Adrenal gland (tissue), 12 donors: Measurements from ENCODE around the gene UBR3. TPM values are rescaled to one million over a fixed set of nuclear protein-coding genes. Genes with fewer than 3 reads are reported as not detected.

Source experiments
- DNase-seq, 7 donors: peaks; one replicate each; pipeline ENCODE4 v3.0.0-alpha.2; 2019 to 2020
- H3K27ac ChIP-seq, 5 donors: fragments of 200-600 bp; sonication (generic) in 4 of 5; 1 replicate in 3 of 5; 2 replicates in 2 of 5; pipeline versions ENCODE4 v1.5.1 to v1.8.0; 2016 to 2020; ENCODE audit warnings: mild to moderate bottlenecking in 1 of 5
- H3K27me3 ChIP-seq: fragments of 200-600 bp; 2 replicates; pipeline ENCODE4 v1.8.0; 2021
- H3K36me3 ChIP-seq, 2 donors: fragments of 200-600 bp; replicated peaks in 1 of 2; 1 replicate in 1 of 2; 2 replicates in 1 of 2; pipeline versions ENCODE4 v1.5.1 to v1.8.0; 2018 to 2022
- H3K4me1 ChIP-seq, 2 donors: fragments of 200-600 bp; replicated peaks in 1 of 2; 1 replicate in 1 of 2; 2 replicates in 1 of 2; pipeline versions ENCODE4 v1.5.1 to v1.8.0; 2018 to 2021
- H3K4me3 ChIP-seq, 4 donors: fragments of 200-600 bp; sonication (generic) in 3 of 4; one replicate each; pipeline ENCODE4 v1.5.1; 2016 to 2018
- H3K9me3 ChIP-seq, 3 donors: fragments of 200-600 bp; sonication (generic) in 1 of 3; replicated peaks in 1 of 3; 1 replicate in 2 of 3; 2 replicates in 1 of 3; pipeline versions ENCODE4 v1.5.1 to v1.8.0; 2016 to 2021
- POLR2A ChIP-seq, 2 donors: fragments of 450-650 bp; IDR thresholded peaks; one replicate each; pipeline ENCODE4 v1.6.1; 2017; ENCODE audit warnings: antibody characterized with exemption in 2 of 2, mild to moderate bottlenecking in 2 of 2, moderate library complexity in 1 of 2
- WGBS, 4 donors: extraction: QIAGEN DNeasy Blood & Tissue Kit in 2 of 4; methylation state at CpG; one replicate each; pipeline versions ENCODE4 v1.1.5 to v1.1.7; 2013 to 2017; 5-methylcytosine and 5-hydroxymethylcytosine counted together
- intact Hi-C, 2 donors: fragments of 100-400 bp; cut with DNase I; formaldehyde crosslinking; loops; one replicate each; pipeline versions ENCODE4 v1.14.1 to v1.15.0; 2022 to 2023
- polyA plus RNA-seq, 3 donors: library from polyadenylated mRNA; stranded (reverse); fragments of 200-250 nt in 2 of 3; fragments of 350-450 nt in 1 of 3; fragmentation: Illumina TruSeq in 1 of 3; extraction: RNeasy Lipid Tissue Mini Kit (QIAGEN cat#74804) in 1 of 3; gene quantifications; one replicate each; pipeline ENCODE4 v1.2.3, GENCODE V29; 2013 to 2014
- total RNA-seq, 9 donors: library from RNA; depleted of rRNA in 4 of 9; stranded (reverse); fragments of >200 nt in 4 of 9; fragments of 120-200 nt in 1 of 9; fragmentation: NEBNext Ultra II Directional in 1 of 9; extraction: Animal tissue kit (Norgen Biotek cat#: 25700) in 1 of 9; gene quantifications; one replicate each; pipeline versions ENCODE4 v1.1.0 to v1.2.4, GENCODE V29; 2013 to 2023
- TF ChIP-seq, protein P1 (sequence below), 6 experiments: fragments of 450-650 bp in 4 of 6; fragments of 200-600 bp in 2 of 6; sonication (generic) in 1 of 6; IDR thresholded peaks; 1 replicate in 5 of 6; 2 replicates in 1 of 6; pipeline versions ENCODE4 v1.5.1 to v1.8.0; 2016 to 2021; ENCODE audit warnings: antibody characterized with exemption in 6 of 6, mild to moderate bottlenecking in 2 of 6, moderate library complexity in 1 of 6
- donor health status: healthy with polysubstance abuse.
- donor health status: Bipolar disorder and iron deficiency.
- donor health status: DM: yes; HTN: yes; CAD: no.
- donor health status: DM: no; HTN: no; CAD: no.
- donor health status: DM: no; HTN: no; CAD: no.
- donor health status: DM: yes; HTN: yes; CAD: no.

UBR3 gene
- total and polyA plus RNA-seq, 12 donors: 25.5 to 85.7 (median 62.8) TPM

DNA sequence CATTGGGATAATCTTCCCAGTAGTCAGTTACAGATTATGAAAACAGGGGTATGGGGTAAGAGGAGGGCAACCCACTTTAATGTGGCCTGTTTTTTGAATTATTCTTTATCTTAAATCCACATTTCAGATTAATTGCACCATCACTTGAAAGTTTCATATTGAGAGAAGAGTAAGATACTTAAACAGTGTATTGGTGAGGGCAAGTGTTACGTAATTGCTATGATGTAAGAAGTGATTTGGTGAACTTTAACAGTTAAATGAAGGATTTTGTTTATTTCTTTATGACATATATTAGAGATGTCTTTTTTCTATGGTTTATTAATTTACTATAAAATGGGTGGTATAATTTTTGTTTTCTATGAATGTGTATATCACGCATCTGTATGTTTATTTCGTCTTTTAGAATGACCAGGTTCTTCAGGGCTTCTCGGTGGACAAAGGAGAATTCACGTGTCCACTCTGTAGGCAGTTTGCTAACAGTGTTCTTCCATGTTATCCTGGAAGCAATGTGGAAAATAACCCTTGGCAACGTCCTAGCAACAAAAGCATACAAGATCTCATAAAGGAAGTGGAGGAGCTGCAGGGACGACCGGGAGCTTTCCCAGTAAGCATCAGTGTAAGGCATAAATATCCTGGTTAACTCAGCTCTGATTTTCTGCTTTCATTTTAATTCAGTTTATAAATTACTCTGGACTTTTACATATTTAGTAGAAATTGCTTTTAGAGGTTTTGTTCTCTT is 179.5 kb downstream of the UBR3 start:
- no peak for DNase-seq
- WGBS, 4 donors: 81 to 91% (median 88%) methylated on average over 8 of the region's 8 CpGs
- H3K27ac ChIP-seq: no peak overlapping the region
- H3K27me3 ChIP-seq: no peaks in the 10 kb centered on the region
- no peak for TF ChIP-seq POLR2A (IDR thresholded peaks at IDR 0.05)
- TF ChIP-seq, protein P1, sequence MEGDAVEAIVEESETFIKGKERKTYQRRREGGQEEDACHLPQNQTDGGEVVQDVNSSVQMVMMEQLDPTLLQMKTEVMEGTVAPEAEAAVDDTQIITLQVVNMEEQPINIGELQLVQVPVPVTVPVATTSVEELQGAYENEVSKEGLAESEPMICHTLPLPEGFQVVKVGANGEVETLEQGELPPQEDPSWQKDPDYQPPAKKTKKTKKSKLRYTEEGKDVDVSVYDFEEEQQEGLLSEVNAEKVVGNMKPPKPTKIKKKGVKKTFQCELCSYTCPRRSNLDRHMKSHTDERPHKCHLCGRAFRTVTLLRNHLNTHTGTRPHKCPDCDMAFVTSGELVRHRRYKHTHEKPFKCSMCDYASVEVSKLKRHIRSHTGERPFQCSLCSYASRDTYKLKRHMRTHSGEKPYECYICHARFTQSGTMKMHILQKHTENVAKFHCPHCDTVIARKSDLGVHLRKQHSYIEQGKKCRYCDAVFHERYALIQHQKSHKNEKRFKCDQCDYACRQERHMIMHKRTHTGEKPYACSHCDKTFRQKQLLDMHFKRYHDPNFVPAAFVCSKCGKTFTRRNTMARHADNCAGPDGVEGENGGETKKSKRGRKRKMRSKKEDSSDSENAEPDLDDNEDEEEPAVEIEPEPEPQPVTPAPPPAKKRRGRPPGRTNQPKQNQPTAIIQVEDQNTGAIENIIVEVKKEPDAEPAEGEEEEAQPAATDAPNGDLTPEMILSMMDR (IDR thresholded peaks at IDR 0.05): no peak
- no peaks in the 10 kb centered on the region for H3K9me3 ChIP-seq
- intact Hi-C loops: no loop called here
- H3K36me3 ChIP-seq: no peaks in the 10 kb centered on the region
- no peak overlapping the region for H3K4me3 ChIP-seq
- no peaks in the 10 kb centered on the region for H3K4me1 ChIP-seq

DNA sequence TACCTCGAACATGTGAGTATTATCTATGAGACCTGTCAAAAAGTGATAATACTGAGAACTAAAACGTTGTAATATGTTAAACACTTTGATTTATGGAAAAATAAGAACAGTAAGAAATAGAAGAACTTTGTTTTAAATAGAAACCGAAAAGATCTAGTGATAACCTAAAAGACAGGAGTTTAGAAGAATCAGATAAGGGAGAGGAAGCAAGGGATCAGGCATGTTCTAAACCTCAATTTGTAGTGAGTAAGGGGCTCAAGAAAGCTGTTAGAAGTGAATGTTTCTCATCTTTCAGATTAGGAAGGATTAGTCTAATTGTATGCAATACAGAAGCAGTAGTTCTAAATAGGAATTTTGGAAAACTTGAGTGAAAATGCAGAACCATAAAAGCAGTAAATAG is 182.0 kb downstream of the UBR3 start:
- intact Hi-C loops: no loop called here
- no peak overlapping the region for H3K27ac ChIP-seq
- no peaks in the 10 kb centered on the region for H3K36me3 ChIP-seq
- H3K4me3 ChIP-seq: no peak overlapping the region
- TF ChIP-seq POLR2A (IDR thresholded peaks at IDR 0.05): no peak
- TF ChIP-seq, protein P1 (IDR thresholded peaks at IDR 0.05): no peak
- no peaks in the 10 kb centered on the region for H3K9me3 ChIP-seq
- WGBS, 4 donors: 67 to 71% (median 69%) methylated on average over 3 of the region's 3 CpGs
- no peaks in the 10 kb centered on the region for H3K27me3 ChIP-seq
- peaks cover 0 to 7% of the 10 kb centered on the region in 2 donors for H3K4me1 ChIP-seq
- DNase-seq: no peak

DNA sequence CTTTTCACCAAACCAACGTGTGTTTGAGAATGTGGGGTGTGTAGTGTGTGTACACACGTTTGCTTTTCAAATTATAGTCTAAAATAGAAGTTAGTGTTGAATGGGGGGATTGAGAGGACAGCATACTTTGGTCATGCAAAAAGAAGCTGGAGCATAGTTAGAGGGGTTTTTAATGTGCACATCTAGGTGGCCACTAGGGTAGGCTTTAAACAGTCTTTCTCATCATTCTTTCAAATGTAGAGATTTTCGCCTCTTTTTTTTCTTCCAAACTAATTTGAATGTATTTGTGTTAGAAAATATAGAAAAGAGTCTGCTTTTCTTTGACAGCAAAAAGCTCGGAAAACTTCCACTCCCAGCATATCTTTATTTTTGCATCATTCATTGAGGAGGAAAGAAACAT is 185.5 kb downstream of the UBR3 start:
- H3K4me1 ChIP-seq: peaks cover 0 to 16% of the 10 kb centered on the region in 2 donors
- intact Hi-C loops: no loop called here
- H3K4me3 ChIP-seq: no peak overlapping the region
- H3K27ac ChIP-seq: no peak overlapping the region
- 89 to 94% (median 92%) methylated on average over 4 of the region's 4 CpGs for WGBS, 4 donors
- no peak for DNase-seq
- H3K36me3 ChIP-seq: no peaks in the 10 kb centered on the region
- TF ChIP-seq, protein P1 (IDR thresholded peaks at IDR 0.05): no peak
- TF ChIP-seq POLR2A (IDR thresholded peaks at IDR 0.05): no peak
- H3K9me3 ChIP-seq: no peaks in the 10 kb centered on the region
- no peaks in the 10 kb centered on the region for H3K27me3 ChIP-seq

DNA sequence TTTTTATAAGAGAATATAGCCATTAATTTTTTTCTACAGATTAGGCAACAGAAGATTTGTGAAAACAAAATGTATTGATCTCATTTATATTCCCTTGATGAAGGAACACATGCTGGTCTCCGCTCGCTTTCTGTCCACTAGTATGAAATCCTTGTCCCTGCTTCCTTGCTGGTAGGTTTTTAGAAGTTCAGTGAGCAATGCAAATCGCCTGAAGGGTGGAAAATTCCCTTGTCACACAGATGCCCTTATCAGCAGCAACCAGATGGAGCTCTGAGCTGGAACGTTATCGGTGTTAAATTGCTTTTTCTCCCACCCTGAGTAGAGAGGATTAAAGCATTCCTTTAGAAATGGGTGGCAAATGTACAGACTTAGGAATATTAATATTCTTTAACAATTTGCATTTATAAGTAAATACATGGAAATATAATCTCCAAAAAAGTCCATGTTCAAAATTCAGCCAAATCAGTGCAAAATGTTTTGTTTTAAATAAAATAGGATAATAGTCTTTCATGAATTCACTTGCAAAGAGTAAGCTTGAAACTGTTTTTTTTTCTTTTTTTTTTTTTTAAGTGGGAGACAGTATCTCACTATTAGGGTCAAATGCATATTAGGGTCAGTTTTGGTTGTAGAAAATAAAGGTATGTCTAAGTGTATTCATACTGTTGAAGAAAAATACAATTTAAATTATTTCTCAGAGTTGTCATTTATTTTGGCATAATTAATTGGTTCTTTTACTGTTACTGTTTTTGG is 186.7 kb downstream of the UBR3 start:
- H3K4me1 ChIP-seq: peaks cover 11 to 27% of the 10 kb centered on the region in 2 donors
- peak in 6 of 7 donors; percentile 26 to 44 (median 35) for DNase-seq
- TF ChIP-seq, protein P1 (IDR thresholded peaks at IDR 0.05): no peak
- no peak for TF ChIP-seq POLR2A (IDR thresholded peaks at IDR 0.05)
- H3K27ac ChIP-seq: peak overlapping the region in 3 of 5 donors; percentile 31 to 50 (median 33)
- no peak overlapping the region for H3K4me3 ChIP-seq
- intact Hi-C loops: no loop called here
- WGBS, 4 donors: 30 to 45% (median 39%) methylated on average over 5 of the region's 5 CpGs
- H3K36me3 ChIP-seq: no peaks in the 10 kb centered on the region
- no peaks in the 10 kb centered on the region for H3K27me3 ChIP-seq
- no peaks in the 10 kb centered on the region for H3K9me3 ChIP-seq
